ENCODE measurements around the gene TRABD. TPM values are rescaled to one million over a fixed set of nuclear protein-coding genes. Genes with fewer than 3 reads are reported as not detected.

TRABD gene
- total RNA-seq, 1 experiment from 2014 or later = 21.8 TPM

GRCh38 chr22:50217543-50218152 is 31.9 kb downstream of the TRABD start:
- peak; percentile 3 for DNase-seq (ENCODE audit: low read depth)

GRCh38 chr22:50218153-50218995 is 32.7 kb downstream of the TRABD start:
- peak; percentile 6 for DNase-seq (ENCODE audit: low read depth)

GRCh38 chr22:50218996-50219727 is 33.4 kb downstream of the TRABD start:
- peak; percentile 69 for DNase-seq (ENCODE audit: low read depth)

GRCh38 chr22:50219800-50220602 is 34.3 kb downstream of the TRABD start:
- peak; percentile 2 for DNase-seq (ENCODE audit: low read depth)

GRCh38 chr22:50220603-50221409 is 35.1 kb downstream of the TRABD start:
- peak; percentile 2 for DNase-seq (ENCODE audit: low read depth)

- DNase-seq (ENCODE audit: low read depth) = peak; percentile 2
Measured at GRCh38 chr22:50221410-50222300, 35.9 kb downstream of the TRABD start.

GRCh38 chr22:50222508-50222907 is 36.8 kb downstream of the TRABD start:
- DNase-seq (ENCODE audit: low read depth) = peak; percentile 0

- DNase-seq (ENCODE audit: low read depth) = peak; percentile 2
Measured at GRCh38 chr22:50224071-50224470, 38.4 kb downstream of the TRABD start.

- peak; percentile 2 for DNase-seq (ENCODE audit: low read depth)
Measured at GRCh38 chr22:50225200-50225969, 39.7 kb downstream of the TRABD start.

- peak; percentile 2 for DNase-seq (ENCODE audit: low read depth)
Measured at GRCh38 chr22:50226063-50226874, 40.6 kb downstream of the TRABD start.

GRCh38 chr22:50226875-50227165 is 41.1 kb downstream of the TRABD start:
- DNase-seq (ENCODE audit: low read depth) = peak; percentile 1

GRCh38 chr22:50227579-50228215 is 42.0 kb downstream of the TRABD start:
- no peak for DNase-seq (ENCODE audit: low read depth)

GRCh38 chr22:50228366-50228765 is 42.7 kb downstream of the TRABD start:
- no peak for DNase-seq (ENCODE audit: low read depth)

- DNase-seq (ENCODE audit: low read depth) = no peak
Measured at GRCh38 chr22:50229370-50229769, 43.7 kb downstream of the TRABD start.

- no peak for DNase-seq (ENCODE audit: low read depth)
Measured at GRCh38 chr22:50232481-50233151, 46.9 kb downstream of the TRABD start.

GRCh38 chr22:50233223-50233622 is 47.5 kb downstream of the TRABD start:
- no peak for DNase-seq (ENCODE audit: low read depth)

- DNase-seq (ENCODE audit: low read depth) = no peak
Measured at GRCh38 chr22:50236731-50237409, 51.2 kb downstream of the TRABD start.
